ENCODE measurements around the gene AKAP10.

AKAP10 gene

DNA sequence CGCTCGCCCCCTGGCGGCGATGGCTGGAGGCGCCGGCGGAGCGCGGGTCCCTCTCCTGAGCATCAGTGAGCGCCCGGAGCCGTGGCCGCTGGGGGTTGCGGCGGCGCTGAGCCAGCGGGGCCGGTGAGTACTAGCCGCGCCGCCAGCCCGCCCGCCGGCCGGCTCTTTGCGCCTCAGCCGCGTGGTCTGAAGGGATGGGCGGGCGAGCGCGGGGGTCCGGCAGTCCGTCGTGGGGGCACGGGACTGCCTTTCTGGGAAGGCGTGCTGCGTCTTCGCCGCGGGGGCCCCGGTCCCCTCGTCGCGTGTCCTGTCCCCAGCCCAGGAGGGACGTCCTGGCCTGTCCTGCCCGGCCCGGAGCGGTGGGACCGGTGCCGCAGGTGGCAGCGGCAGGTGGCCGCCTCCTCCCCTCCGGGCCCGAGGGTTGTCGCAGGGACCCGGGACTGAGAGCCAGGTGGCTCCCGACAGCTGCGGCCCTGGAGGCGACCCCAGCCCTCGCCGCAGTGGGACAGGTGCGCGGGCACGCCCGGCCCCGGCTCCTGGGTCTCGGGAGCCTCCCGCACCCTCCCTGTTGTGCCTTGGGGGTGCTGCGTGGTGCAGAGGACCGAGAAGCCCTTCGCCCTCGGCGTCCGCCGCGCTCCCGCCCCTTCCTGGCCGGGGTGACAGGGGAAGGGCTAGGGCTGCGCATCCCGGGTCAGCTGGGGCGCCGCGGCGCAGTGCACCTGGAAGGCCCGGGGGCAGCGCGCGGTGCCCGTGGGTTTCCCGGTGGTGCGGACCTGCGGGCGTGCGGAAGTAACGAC lies 31.9 kb upstream of the AKAP10 start, which contains the start of gene SPECC1:
SPECC1 (plus strand) TSS at position 58 of the 797 bp plus-strand sequence. CDS start 87,293 bp downstream, outside the sequence.
- DNase-seq = peak; percentile 88
- Histone ChIP-seq H4K20me1 (ENCODE audit: insufficient read depth, low read length) (no peaks in the 10 kb centered on the region), H3K36me3 (replicated peaks; ENCODE audit: insufficient read depth, low read length) (no peaks in the 10 kb centered on the region), H3K79me2 (ENCODE audit: low read length) (peaks cover 25% of the 10 kb centered on the region), H3K4me1 (ENCODE audit: low read length) (peaks cover 13% of the 10 kb centered on the region; the same call in 1 of the 2 replicates), H3K9me2 (replicated peaks; ENCODE audit: insufficient read depth, low read length) (no peaks in the 10 kb centered on the region), H3F3A (ENCODE audit: insufficient read depth, low read length) (peaks cover 16% of the 10 kb centered on the region), H3K4me3 (ENCODE audit: low read length) (peak within 1 kb of the TSS; percentile 86), H3K9me3 (replicated peaks; ENCODE audit: insufficient read depth, low read length) (no peaks in the 10 kb centered on the region), H3K4me2 (ENCODE audit: low read depth, low read length) (peak within 1 kb of the TSS; percentile 79), H3K27ac (ENCODE audit: low read length) (peak within 1 kb of the TSS; percentile 66; the same call in 1 of the 2 replicates), H3K9ac (ENCODE audit: low read length) (peak within 1 kb of the TSS; percentile 70), H3K27me3 (replicated peaks; ENCODE audit: insufficient read depth, low read length) (0 out of 2 replicates have a peak, but pooled peaks cover 4% of the 10 kb centered on the region), H2AFZ (ENCODE audit: low read length) (peak within 1 kb of the TSS; percentile 96)
- no peak for TF ChIP-seq EZH2phosphoT487 (IDR thresholded peaks at IDR 0.05; ENCODE audit: low read length)
- TF ChIP-seq, protein P1, sequence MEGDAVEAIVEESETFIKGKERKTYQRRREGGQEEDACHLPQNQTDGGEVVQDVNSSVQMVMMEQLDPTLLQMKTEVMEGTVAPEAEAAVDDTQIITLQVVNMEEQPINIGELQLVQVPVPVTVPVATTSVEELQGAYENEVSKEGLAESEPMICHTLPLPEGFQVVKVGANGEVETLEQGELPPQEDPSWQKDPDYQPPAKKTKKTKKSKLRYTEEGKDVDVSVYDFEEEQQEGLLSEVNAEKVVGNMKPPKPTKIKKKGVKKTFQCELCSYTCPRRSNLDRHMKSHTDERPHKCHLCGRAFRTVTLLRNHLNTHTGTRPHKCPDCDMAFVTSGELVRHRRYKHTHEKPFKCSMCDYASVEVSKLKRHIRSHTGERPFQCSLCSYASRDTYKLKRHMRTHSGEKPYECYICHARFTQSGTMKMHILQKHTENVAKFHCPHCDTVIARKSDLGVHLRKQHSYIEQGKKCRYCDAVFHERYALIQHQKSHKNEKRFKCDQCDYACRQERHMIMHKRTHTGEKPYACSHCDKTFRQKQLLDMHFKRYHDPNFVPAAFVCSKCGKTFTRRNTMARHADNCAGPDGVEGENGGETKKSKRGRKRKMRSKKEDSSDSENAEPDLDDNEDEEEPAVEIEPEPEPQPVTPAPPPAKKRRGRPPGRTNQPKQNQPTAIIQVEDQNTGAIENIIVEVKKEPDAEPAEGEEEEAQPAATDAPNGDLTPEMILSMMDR (IDR thresholded peaks at IDR 0.05; ENCODE audit: low read length) = peak; percentile 85; the same call in 1 of the 2 replicates

DNA sequence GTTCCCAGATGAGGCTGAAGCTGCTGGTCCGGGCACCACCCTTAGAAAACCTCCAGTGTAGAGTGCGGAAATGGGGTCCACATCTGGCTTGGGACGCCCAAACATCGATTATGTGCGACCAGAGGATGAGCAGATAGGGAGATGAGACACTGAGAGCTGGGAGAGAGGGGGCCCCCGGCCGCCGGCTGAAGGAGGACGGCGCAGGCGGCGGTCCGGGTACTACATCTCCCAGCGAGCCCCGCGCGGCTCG lies 31.3 kb upstream of the AKAP10 start:
- Histone ChIP-seq H3K4me2 (ENCODE audit: low read depth, low read length) (peak overlapping the region; percentile 78), H2AFZ (ENCODE audit: low read length) (peak overlapping the region; percentile 91), H3K36me3 (replicated peaks; ENCODE audit: insufficient read depth, low read length) (no peaks in the 10 kb centered on the region), H4K20me1 (ENCODE audit: insufficient read depth, low read length) (no peaks in the 10 kb centered on the region), H3K9me3 (replicated peaks; ENCODE audit: insufficient read depth, low read length) (no peaks in the 10 kb centered on the region), H3K27ac (ENCODE audit: low read length) (no peak overlapping the region), H3K4me1 (ENCODE audit: low read length) (peaks cover 13% of the 10 kb centered on the region; the same call in 1 of the 2 replicates), H3K79me2 (ENCODE audit: low read length) (peaks cover 20% of the 10 kb centered on the region), H3K9me2 (replicated peaks; ENCODE audit: insufficient read depth, low read length) (no peaks in the 10 kb centered on the region), H3K27me3 (replicated peaks; ENCODE audit: insufficient read depth, low read length) (0 out of 2 replicates have a peak, but pooled peaks cover 4% of the 10 kb centered on the region), H3K4me3 (ENCODE audit: low read length) (peak overlapping the region; percentile 86), H3K9ac (ENCODE audit: low read length) (peak overlapping the region; percentile 28; the same call in 1 of the 2 replicates), H3F3A (ENCODE audit: insufficient read depth, low read length) (peaks cover 16% of the 10 kb centered on the region)
- TF ChIP-seq EZH2 (optimal IDR thresholded peaks at IDR 0.05; ENCODE audit: low read depth, low read length) = no peak
- TF ChIP-seq, protein P1 (IDR thresholded peaks at IDR 0.05; ENCODE audit: low read length) = no peak; the same call in 1 of the 2 replicates
- TF ChIP-seq EZH2phosphoT487 (IDR thresholded peaks at IDR 0.05; ENCODE audit: low read length) = no peak
- no peak for DNase-seq

DNA sequence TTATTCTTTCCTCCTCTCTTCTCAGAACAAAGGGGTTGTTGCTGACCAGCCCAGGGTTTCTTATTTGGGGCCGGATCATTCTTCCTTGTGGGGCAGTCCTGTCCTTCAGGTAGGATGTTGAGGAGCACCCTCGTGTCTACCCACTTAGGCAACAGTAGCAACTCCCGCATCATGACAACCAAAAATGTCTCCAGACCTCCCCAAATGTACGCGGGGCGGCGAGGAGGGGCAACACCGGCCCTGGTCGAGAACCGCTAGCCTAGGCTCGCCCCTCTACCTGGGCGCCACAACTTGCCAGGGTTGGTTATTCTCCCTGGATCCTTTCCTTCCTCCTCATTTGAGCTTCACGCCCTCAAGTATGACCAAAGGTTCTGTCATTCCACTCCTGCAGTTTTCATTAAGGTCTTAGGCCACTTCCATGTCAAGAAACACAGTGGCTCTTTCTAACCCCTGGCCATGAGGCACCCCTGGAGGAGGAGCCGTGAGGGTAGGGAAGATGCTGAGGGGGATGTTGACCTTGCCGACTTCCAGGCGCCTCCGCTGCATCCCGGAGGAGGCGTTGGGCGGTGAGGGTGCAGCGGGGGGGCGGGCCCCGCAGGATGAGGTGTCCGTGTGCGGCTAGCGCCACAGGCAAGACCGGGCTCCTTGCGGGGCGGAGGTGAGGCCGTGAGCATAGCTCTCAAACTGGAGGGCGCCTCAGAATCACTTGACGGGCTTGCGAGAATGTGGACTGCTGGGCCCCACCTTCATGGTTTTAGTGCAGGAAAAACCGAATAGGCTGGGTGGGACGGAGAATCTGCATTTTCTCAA lies 30.8 kb upstream of the AKAP10 start:
- peak overlapping the region; percentile 78 for H3K4me2 ChIP-seq (ENCODE audit: low read depth, low read length)
- peak overlapping the region; percentile 28; the same call in 1 of the 2 replicates for H3K9ac ChIP-seq (ENCODE audit: low read length)
- no peaks in the 10 kb centered on the region for H3K36me3 ChIP-seq (replicated peaks; ENCODE audit: insufficient read depth, low read length)
- no peak for DNase-seq
- peaks cover 16% of the 10 kb centered on the region for H3F3A ChIP-seq (ENCODE audit: insufficient read depth, low read length)
- H3K9me2 ChIP-seq (replicated peaks; ENCODE audit: insufficient read depth, low read length) = no peaks in the 10 kb centered on the region
- no peaks in the 10 kb centered on the region for H4K20me1 ChIP-seq (ENCODE audit: insufficient read depth, low read length)
- no peak overlapping the region for H3K27ac ChIP-seq (ENCODE audit: low read length)
- TF ChIP-seq, protein P1 (IDR thresholded peaks at IDR 0.05; ENCODE audit: low read length) = no peak
- TF ChIP-seq EZH2phosphoT487 (IDR thresholded peaks at IDR 0.05; ENCODE audit: low read length) (no peak), EZH2 (optimal IDR thresholded peaks at IDR 0.05; ENCODE audit: low read depth, low read length) (no peak)
- 0 out of 2 replicates have a peak, but pooled peaks cover 4% of the 10 kb centered on the region for H3K27me3 ChIP-seq (replicated peaks; ENCODE audit: insufficient read depth, low read length)
- peaks cover 9% of the 10 kb centered on the region; the same call in 1 of the 2 replicates for H3K4me1 ChIP-seq (ENCODE audit: low read length)
- peak overlapping the region; percentile 86 for H3K4me3 ChIP-seq (ENCODE audit: low read length)
- H3K79me2 ChIP-seq (ENCODE audit: low read length) = peaks cover 15% of the 10 kb centered on the region
- no peaks in the 10 kb centered on the region for H3K9me3 ChIP-seq (replicated peaks; ENCODE audit: insufficient read depth, low read length)
- H2AFZ ChIP-seq (ENCODE audit: low read length) = peak overlapping the region; percentile 91

Measured in MM.1S (cell line).